Stomach (tissue), 9 donors: ENCODE results near the gene EGF. TPM values are rescaled to one million over a fixed set of nuclear protein-coding genes. Genes with fewer than 3 reads are reported as not detected.

Source experiments
- DNase-seq, 2 donors: peaks; one replicate each; pipeline versions ENCODE4 v3.0.0 to v3.0.0-alpha.2; 2013 to 2019
- H3K27ac ChIP-seq, 5 donors: fragments of 200-600 bp in 4 of 5; sonication (generic) in 4 of 5; one replicate each; pipeline ENCODE4 v1.5.1; 2013 to 2019; ENCODE audit warnings: mild to moderate bottlenecking in 1 of 5, moderate library complexity in 1 of 5
- H3K27me3 ChIP-seq, 3 donors: fragments of 200-600 bp; sonication (generic); one replicate each; pipeline ENCODE4 v1.5.1; 2017 to 2019; ENCODE audit warnings: mixed run types in 1 of 3
- H3K36me3 ChIP-seq, 4 donors: fragments of 200-600 bp; sonication (generic); 1 replicate in 3 of 4; 2 replicates in 1 of 4; pipeline ENCODE4 v1.5.1; 2016 to 2019
- H3K4me1 ChIP-seq, 4 donors: fragments of 200-600 bp; sonication (generic); one replicate each; pipeline ENCODE4 v1.5.1; 2016 to 2019
- H3K4me3 ChIP-seq, 4 donors: fragments of 200-600 bp; sonication (generic) in 3 of 4; one replicate each; pipeline ENCODE4 v1.5.1; 2016 to 2019; ENCODE audit warnings: mild to moderate bottlenecking in 1 of 4
- H3K9me3 ChIP-seq, 4 donors: fragments of 200-600 bp; sonication (generic); one replicate each; pipeline ENCODE4 v1.5.1; 2016 to 2019
- EP300 ChIP-seq: sonication (generic); formaldehyde crosslinking; IDR thresholded peaks from one replicate; pipeline ENCODE4 v1.6.1; 2017; ENCODE audit warnings: antibody characterized with exemption
- POLR2A ChIP-seq, 4 donors: fragments of 450-650 bp; IDR thresholded peaks; one replicate each; pipeline ENCODE4 v1.6.1; 2016; ENCODE audit warnings: antibody characterized with exemption in 4 of 4, control low read depth in 2 of 4, mild to moderate bottlenecking in 1 of 4, moderate library complexity in 1 of 4
- POLR2AphosphoS5 ChIP-seq, 3 donors: sonication (generic); formaldehyde crosslinking; IDR thresholded peaks; one replicate each; pipeline ENCODE4 v1.6.1; 2016; ENCODE audit warnings: antibody characterized with exemption in 3 of 3
- WGBS, 5 donors: extraction: QIAGEN DNeasy Blood & Tissue Kit in 3 of 5; methylation state at CpG; one replicate each; pipeline versions ENCODE4 v1.1.5 to v1.1.7; 2013 to 2018; 5-methylcytosine and 5-hydroxymethylcytosine counted together
- intact Hi-C: fragments of 100-400 bp; cut with DNase I; formaldehyde crosslinking; loops from one replicate; pipeline ENCODE4 v1.15.1; 2023; ENCODE audit warnings: low total_unique reads
- polyA plus RNA-seq, 3 donors: library from polyadenylated mRNA; stranded (reverse); fragments of 200-250 nt; gene quantifications; one replicate each; pipeline ENCODE4 v1.2.3, GENCODE V29; 2013
- total RNA-seq, 5 donors: library from RNA; depleted of rRNA; stranded (reverse); fragments of >200 nt; gene quantifications; one replicate each; pipeline versions ENCODE4 v1.1.0 to v1.2.3, GENCODE V29; 2014 to 2016
- TF ChIP-seq, protein P1 (sequence below), 7 experiments: fragments of 450-650 bp in 4 of 7; fragments of 200-600 bp in 3 of 7; sonication (generic) in 3 of 7; IDR thresholded peaks; one replicate each; pipeline ENCODE4 v1.5.1; 2016 to 2019; ENCODE audit warnings: antibody characterized with exemption in 7 of 7, control low read depth in 2 of 7, mild to moderate bottlenecking in 1 of 7
- donor health status: healthy with polysubstance abuse.
- donor health status: Bipolar disorder and iron deficiency.
- donor health status: healthy.

EGF gene
- total and polyA plus RNA-seq, 8 donors: 0.20 to 0.37 TPM; not detected in 6

DNA sequence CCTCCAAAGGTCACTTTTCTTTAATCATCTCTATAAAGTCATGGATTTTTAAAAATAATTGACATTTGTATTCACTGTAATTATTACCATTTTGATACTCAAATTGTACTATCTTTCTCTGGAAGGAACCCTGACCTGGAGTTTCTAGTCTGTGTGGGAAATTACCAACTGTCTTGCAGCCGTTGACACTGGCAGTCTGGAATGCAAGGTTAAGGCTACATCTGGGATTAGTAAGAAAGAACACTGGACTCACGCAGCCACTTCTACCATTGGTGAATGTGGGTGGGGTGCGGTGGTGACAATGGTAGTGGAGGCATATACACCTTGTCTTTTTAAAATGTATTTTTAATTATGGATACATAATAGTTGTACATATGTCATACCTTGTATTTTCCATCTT, 40.9 kb downstream of the EGF start:
- WGBS, 5 donors: 77 to 87% (median 77%) methylated on average over 3 of the region's 3 CpGs
- H3K27ac ChIP-seq: no peak overlapping the region

DNA sequence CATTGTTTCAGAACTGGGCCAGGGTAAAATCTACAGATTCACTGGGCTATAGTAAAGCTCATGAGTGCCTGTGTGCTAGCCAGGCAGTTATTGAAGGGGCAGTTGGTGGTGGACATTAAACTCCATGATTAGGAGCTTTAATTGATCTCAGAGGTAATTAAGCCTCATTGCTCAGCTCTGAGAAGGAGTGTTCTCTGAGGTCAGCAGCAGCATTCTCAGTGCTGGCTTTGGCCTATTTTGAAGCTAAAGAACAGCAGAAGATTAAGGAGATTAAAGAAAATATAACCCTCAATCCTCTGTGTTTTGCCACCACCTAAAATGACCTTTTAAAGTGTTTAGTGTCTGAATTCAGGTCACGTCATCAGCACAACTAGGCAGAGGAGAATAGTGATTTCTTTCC, 42.5 kb downstream of the EGF start:
- H3K9me3 ChIP-seq: no peaks in the 10 kb centered on the region
- TF ChIP-seq, protein P1, sequence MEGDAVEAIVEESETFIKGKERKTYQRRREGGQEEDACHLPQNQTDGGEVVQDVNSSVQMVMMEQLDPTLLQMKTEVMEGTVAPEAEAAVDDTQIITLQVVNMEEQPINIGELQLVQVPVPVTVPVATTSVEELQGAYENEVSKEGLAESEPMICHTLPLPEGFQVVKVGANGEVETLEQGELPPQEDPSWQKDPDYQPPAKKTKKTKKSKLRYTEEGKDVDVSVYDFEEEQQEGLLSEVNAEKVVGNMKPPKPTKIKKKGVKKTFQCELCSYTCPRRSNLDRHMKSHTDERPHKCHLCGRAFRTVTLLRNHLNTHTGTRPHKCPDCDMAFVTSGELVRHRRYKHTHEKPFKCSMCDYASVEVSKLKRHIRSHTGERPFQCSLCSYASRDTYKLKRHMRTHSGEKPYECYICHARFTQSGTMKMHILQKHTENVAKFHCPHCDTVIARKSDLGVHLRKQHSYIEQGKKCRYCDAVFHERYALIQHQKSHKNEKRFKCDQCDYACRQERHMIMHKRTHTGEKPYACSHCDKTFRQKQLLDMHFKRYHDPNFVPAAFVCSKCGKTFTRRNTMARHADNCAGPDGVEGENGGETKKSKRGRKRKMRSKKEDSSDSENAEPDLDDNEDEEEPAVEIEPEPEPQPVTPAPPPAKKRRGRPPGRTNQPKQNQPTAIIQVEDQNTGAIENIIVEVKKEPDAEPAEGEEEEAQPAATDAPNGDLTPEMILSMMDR (IDR thresholded peaks at IDR 0.05): no peak
- TF ChIP-seq POLR2AphosphoS5 (IDR thresholded peaks at IDR 0.05): no peak
- TF ChIP-seq EP300: no peak
- no peak for TF ChIP-seq POLR2A (IDR thresholded peaks at IDR 0.05)
- intact Hi-C loops: no loop called here

More for the DNA sequence above, 40.9 kb downstream of the EGF start:
- Histone ChIP-seq H3K4me1 (no peaks in the 10 kb centered on the region), H3K36me3 (no peaks in the 10 kb centered on the region), H3K27me3 (no peaks in the 10 kb centered on the region), H3K4me3 (no peak overlapping the region), H3K9me3 (no peaks in the 10 kb centered on the region)
- no peak for TF ChIP-seq POLR2A (IDR thresholded peaks at IDR 0.05)
- no peak for TF ChIP-seq POLR2AphosphoS5 (IDR thresholded peaks at IDR 0.05)
- TF ChIP-seq, protein P1 (IDR thresholded peaks at IDR 0.05): no peak
- TF ChIP-seq EP300: no peak
- intact Hi-C loops: no loop called here
- DNase-seq: no peak

DNA sequence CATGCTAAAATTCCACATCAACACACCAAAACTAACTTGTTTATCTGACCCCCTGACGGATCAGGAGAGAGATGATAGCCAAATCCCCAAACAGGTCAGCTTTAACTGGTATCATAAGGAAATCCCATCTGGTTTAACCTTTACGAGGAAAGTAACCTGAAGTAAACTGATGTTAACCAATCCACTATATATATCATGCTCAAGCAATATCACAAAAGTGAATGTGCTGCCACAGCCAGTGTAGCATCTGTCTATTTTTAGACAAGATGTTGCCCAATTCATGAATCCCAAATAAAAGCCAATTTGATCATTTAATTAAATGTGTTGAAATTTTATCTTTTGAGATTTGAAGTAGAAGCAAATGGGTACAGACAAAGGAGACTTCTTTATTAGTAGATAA, 44.5 kb downstream of the EGF start:
- Histone ChIP-seq H3K36me3 (no peaks in the 10 kb centered on the region), H3K27me3 (no peaks in the 10 kb centered on the region), H3K4me3 (no peak overlapping the region), H3K27ac (no peak overlapping the region), H3K9me3 (no peaks in the 10 kb centered on the region), H3K4me1 (no peaks in the 10 kb centered on the region)
- intact Hi-C loops: no loop called here
- no peak for TF ChIP-seq POLR2AphosphoS5 (IDR thresholded peaks at IDR 0.05)
- no peak for TF ChIP-seq POLR2A (IDR thresholded peaks at IDR 0.05)
- no peak for TF ChIP-seq EP300
- TF ChIP-seq, protein P1 (IDR thresholded peaks at IDR 0.05): no peak
- WGBS, 5 donors: 69 to 96% (median 81%) methylated on average over 2 of the region's 2 CpGs
- no peak for DNase-seq

More for the DNA sequence above, 42.5 kb downstream of the EGF start:
- H3K4me3 ChIP-seq: no peak overlapping the region
- no peak for DNase-seq
- H3K27me3 ChIP-seq: no peaks in the 10 kb centered on the region
- WGBS, 5 donors: 73 to 95% (median 82%) methylated on average over 1 of the region's 1 CpG
- no peaks in the 10 kb centered on the region for H3K36me3 ChIP-seq
- H3K4me1 ChIP-seq: no peaks in the 10 kb centered on the region
- H3K27ac ChIP-seq: no peak overlapping the region

DNA sequence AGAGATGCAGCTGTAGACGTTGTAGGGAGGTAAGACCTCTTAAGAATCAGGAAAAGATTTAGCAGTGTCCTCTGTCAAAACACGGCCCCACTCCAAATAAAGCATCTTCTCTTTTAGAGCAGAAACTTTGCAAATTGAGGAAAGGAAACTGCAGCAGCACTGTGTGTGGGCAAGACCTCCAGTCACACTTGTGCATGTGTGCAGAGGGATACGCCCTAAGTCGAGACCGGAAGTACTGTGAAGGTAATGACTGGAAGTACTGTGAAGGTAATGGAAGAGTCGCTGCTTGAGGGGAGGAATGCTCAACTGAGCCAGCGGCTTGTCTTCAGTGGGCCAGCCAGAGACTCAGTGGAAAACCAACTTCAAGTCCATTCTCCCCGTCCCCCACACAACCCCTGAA, 46.5 kb downstream of the EGF start:
- 83 to 91% (median 87%) methylated on average over 8 of the region's 8 CpGs for WGBS, 5 donors
- Histone ChIP-seq H3K36me3 (no peaks in the 10 kb centered on the region), H3K27ac (no peak overlapping the region), H3K27me3 (no peaks in the 10 kb centered on the region), H3K4me1 (no peaks in the 10 kb centered on the region), H3K9me3 (no peaks in the 10 kb centered on the region), H3K4me3 (no peak overlapping the region)
- TF ChIP-seq POLR2A (IDR thresholded peaks at IDR 0.05) (no peak), EP300 (no peak), POLR2AphosphoS5 (IDR thresholded peaks at IDR 0.05) (no peak)
- TF ChIP-seq, protein P1 (IDR thresholded peaks at IDR 0.05): no peak
- intact Hi-C loops: no loop called here
- DNase-seq: no peak
